Mucosa of stomach (tissue), 1 donor: ENCODE measurements around the gene ANKLE2.

ENCODE experiments used
- H3K27me3 ChIP-seq: one replicate; pipeline ENCODE4 v1.7.0; 2013; ENCODE audit warnings: mild to moderate bottlenecking, low read length; ENCODE audit not compliant: control insufficient read depth, insufficient read depth
- H3K36me3 ChIP-seq: one replicate; pipeline ENCODE4 v1.7.0; 2013; ENCODE audit warnings: low read length; ENCODE audit not compliant: control insufficient read depth, insufficient read depth
- H3K4me1 ChIP-seq: one replicate; pipeline ENCODE4 v1.7.0; 2013; ENCODE audit warnings: mild to moderate bottlenecking, low read length; ENCODE audit not compliant: control insufficient read depth, insufficient read depth
- H3K4me3 ChIP-seq: one replicate; pipeline ENCODE4 v1.7.0; 2013; ENCODE audit warnings: low read length
- H3K9ac ChIP-seq: one replicate; pipeline ENCODE4 v1.7.0; 2013; ENCODE audit warnings: mild to moderate bottlenecking, low read length, moderate library complexity
- H3K9me3 ChIP-seq: one replicate; pipeline ENCODE4 v1.7.0; 2013; ENCODE audit warnings: mild to moderate bottlenecking, low read length, moderate library complexity; ENCODE audit not compliant: control insufficient read depth
- donor health status: Pancreatic carcinoma.

Gene ANKLE2

DNA sequence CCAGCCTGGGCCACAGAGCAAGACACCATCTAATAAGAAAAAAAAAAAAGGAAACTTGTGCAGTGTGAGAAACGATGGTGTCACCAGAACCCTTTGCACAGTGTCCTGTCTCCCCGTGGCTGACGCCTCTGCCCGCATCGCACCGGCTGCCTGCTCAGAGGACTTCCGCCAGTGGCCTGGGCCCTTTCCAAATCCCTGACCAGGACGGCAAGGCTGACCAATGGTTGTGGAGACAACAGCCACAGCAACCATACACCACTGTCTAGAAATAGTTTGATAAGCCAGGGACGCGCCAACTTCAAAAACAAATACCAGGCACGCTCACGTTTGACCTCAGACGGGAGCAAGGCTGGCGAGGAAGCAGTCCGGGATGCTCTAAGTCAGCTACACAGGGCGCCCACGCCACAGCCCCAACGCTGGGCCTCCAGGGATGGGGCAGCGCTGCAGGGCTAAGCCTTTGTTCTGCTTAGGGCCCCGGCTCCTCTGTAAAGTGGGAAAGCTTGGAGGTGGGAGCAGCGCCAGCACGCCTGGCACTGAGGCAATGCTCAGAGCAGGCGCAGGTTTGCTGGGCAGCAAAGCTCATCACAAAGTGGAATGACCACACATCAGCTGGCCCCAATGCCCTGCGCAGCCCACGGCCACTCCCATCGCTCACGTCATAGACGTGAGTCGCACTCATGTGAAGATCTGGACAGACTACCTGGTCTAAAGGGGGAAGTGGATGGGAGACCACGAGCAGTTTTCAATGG, 38.4 kb downstream of the ANKLE2 start:
- Histone ChIP-seq H3K9ac (no peak overlapping the region), H3K36me3 (peaks cover 13% of the 10 kb centered on the region), H3K4me3 (no peak overlapping the region), H3K4me1 (no peaks in the 10 kb centered on the region), H3K27me3 (no peaks in the 10 kb centered on the region), H3K9me3 (no peaks in the 10 kb centered on the region)

GRCh38 chr12:132720606-132721345, 40.9 kb downstream of the ANKLE2 start:
- H3K4me1 ChIP-seq = no peaks in the 10 kb centered on the region
- H3K36me3 ChIP-seq = peaks cover 13% of the 10 kb centered on the region
- H3K4me3 ChIP-seq = no peak overlapping the region
- H3K9me3 ChIP-seq = no peaks in the 10 kb centered on the region
- H3K27me3 ChIP-seq = no peaks in the 10 kb centered on the region
- H3K9ac ChIP-seq = no peak overlapping the region

- Histone ChIP-seq H3K9me3 (no peaks in the 10 kb centered on the region), H3K4me3 (no peak overlapping the region), H3K9ac (no peak overlapping the region), H3K4me1 (no peaks in the 10 kb centered on the region), H3K36me3 (peaks cover 13% of the 10 kb centered on the region), H3K27me3 (no peaks in the 10 kb centered on the region)
Measured at GRCh38 chr12:132719954-132720324, 41.7 kb downstream of the ANKLE2 start.

GRCh38 chr12:132719141-132719953, 42.3 kb downstream of the ANKLE2 start:
- H3K27me3 ChIP-seq = no peaks in the 10 kb centered on the region
- H3K36me3 ChIP-seq = peaks cover 12% of the 10 kb centered on the region
- H3K9me3 ChIP-seq = no peaks in the 10 kb centered on the region
- H3K9ac ChIP-seq = no peak overlapping the region
- no peak overlapping the region for H3K4me3 ChIP-seq
- H3K4me1 ChIP-seq = no peaks in the 10 kb centered on the region

- Histone ChIP-seq H3K4me3 (no peak overlapping the region), H3K27me3 (no peaks in the 10 kb centered on the region), H3K4me1 (no peaks in the 10 kb centered on the region), H3K9ac (no peak overlapping the region), H3K36me3 (peaks cover 7% of the 10 kb centered on the region), H3K9me3 (no peaks in the 10 kb centered on the region)
Measured at GRCh38 chr12:132718644-132719043, 43.0 kb downstream of the ANKLE2 start.

DNA sequence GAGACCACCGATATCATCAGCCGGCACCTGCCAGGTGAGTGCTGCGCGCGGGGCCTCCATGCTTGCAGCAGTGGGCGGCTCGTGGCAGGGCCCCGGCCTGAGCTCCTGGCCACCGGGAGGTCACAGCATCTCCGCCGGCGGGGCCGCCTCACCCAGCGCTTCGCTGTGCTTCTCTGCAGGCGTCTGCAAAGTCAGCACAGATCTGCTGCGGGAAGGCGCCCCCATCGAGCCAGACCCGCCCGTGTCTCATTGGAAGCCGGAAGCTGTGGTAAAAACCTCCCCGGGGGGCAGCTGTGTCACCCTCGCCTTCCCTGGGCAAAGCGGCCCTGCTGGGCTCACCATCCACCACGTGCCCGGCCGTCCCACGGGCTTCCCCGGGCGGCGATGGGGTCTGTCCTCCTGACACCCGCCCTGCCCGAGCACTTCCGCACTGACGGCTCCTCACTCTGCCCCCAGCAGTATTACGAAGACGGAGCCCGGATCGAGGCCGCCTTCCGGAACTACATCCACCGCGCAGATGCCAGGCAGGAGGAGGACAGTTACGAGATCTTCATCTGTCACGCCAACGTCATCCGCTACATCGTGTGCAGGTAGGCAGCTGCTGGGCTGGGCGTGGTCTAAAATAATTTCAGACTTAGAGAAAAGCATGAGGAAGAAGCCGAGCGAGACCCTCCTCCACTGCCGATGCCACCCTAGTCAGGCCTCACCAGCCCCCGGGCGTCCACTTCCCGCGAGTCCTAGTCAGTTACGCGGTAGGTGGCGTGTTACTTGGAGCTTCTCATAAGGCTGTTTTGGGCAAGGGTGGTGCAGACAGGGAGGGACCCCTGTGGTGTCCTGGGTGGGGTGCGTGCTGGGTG, 43.9 kb downstream of the ANKLE2 start:
- no peaks in the 10 kb centered on the region for H3K9me3 ChIP-seq
- no peak overlapping the region for H3K4me3 ChIP-seq
- H3K4me1 ChIP-seq = no peaks in the 10 kb centered on the region
- H3K9ac ChIP-seq = no peak overlapping the region
- no peaks in the 10 kb centered on the region for H3K36me3 ChIP-seq
- no peaks in the 10 kb centered on the region for H3K27me3 ChIP-seq

- Histone ChIP-seq H3K27me3 (no peaks in the 10 kb centered on the region), H3K9ac (no peak overlapping the region), H3K36me3 (no peaks in the 10 kb centered on the region), H3K9me3 (no peaks in the 10 kb centered on the region), H3K4me1 (no peaks in the 10 kb centered on the region), H3K4me3 (no peak overlapping the region)
Measured at GRCh38 chr12:132717011-132717410, 44.6 kb downstream of the ANKLE2 start.

- no peaks in the 10 kb centered on the region for H3K27me3 ChIP-seq
- no peak overlapping the region for H3K4me3 ChIP-seq
- no peaks in the 10 kb centered on the region for H3K9me3 ChIP-seq
- H3K36me3 ChIP-seq = no peaks in the 10 kb centered on the region
- H3K9ac ChIP-seq = no peak overlapping the region
- peaks cover 4% of the 10 kb centered on the region for H3K4me1 ChIP-seq
Measured at GRCh38 chr12:132716356-132716755, 45.3 kb downstream of the ANKLE2 start.

DNA sequence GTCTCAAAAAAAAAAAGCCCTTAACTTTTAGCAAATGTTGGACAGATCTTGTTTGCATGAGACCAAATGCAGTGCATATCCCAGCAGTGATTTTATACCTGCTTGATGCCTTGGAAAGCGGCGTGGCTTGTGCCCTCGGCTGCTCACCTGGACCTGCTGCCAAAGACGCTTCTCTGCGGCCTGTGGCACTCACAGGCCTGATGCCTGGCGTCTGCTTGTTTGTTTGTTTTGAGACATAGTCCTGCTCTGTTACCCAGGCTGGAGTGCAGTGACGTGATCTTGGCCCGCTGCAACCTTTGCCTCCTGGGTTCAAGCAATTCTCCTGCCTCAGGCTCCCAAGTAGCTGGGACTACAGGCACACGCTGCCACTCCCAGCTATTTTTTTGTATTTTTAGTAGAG, 45.8 kb downstream of the ANKLE2 start:
- Histone ChIP-seq H3K4me3 (no peak overlapping the region), H3K9me3 (no peaks in the 10 kb centered on the region), H3K36me3 (no peaks in the 10 kb centered on the region), H3K4me1 (peaks cover 4% of the 10 kb centered on the region), H3K27me3 (no peaks in the 10 kb centered on the region), H3K9ac (no peak overlapping the region)

DNA sequence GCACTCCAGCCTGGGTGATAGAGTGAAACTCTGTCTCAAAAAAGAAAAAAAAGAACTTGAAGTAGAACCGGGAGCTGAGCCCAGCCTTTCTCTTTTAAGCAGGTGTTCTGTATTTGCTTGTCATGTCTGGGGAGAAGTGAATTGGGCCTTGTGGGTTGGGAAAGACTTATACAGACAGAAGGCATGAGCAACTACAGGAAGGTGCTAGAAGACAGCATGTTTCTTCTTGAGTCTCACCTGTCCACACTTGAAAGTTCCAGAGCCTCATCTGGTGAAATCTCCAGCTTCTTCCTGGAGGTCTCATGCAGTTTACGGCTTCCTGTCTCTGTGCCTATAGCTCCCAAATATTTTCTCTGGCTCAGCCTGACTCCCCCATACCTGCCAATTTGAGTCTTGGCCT, 48.5 kb downstream of the ANKLE2 start:
- H3K36me3 ChIP-seq = no peaks in the 10 kb centered on the region
- no peak overlapping the region for H3K4me3 ChIP-seq
- H3K9me3 ChIP-seq = no peaks in the 10 kb centered on the region
- H3K4me1 ChIP-seq = peaks cover 4% of the 10 kb centered on the region
- H3K27me3 ChIP-seq = no peaks in the 10 kb centered on the region
- no peak overlapping the region for H3K9ac ChIP-seq

- H3K4me1 ChIP-seq = peaks cover 4% of the 10 kb centered on the region
- peak overlapping the region; percentile 38 for H3K4me3 ChIP-seq
- H3K9ac ChIP-seq = peak overlapping the region; percentile 38
- H3K36me3 ChIP-seq = no peaks in the 10 kb centered on the region
- H3K9me3 ChIP-seq = no peaks in the 10 kb centered on the region
- H3K27me3 ChIP-seq = no peaks in the 10 kb centered on the region
Measured at GRCh38 chr12:132711080-132711843, 50.4 kb downstream of the ANKLE2 start.
